Activated T-helper 9 cell treated with anti-CD3 and anti-CD28 coated beads, Interleukin-2, amount 50 U/mL, for 16 hours (primary cell): ENCODE results near the gene POLD3.
"Not testable (repeated sequence)": the region's sequence is repeated elsewhere in the genome, so short reads cannot be mapped to it uniquely, and the experiment has no call there.

Source experiments
- DNase-seq: peaks from one replicate; pipeline ENCODE4 v3.0.0-alpha.2; 2020; ENCODE audit warnings: low read depth

POLD3 gene

DNA sequence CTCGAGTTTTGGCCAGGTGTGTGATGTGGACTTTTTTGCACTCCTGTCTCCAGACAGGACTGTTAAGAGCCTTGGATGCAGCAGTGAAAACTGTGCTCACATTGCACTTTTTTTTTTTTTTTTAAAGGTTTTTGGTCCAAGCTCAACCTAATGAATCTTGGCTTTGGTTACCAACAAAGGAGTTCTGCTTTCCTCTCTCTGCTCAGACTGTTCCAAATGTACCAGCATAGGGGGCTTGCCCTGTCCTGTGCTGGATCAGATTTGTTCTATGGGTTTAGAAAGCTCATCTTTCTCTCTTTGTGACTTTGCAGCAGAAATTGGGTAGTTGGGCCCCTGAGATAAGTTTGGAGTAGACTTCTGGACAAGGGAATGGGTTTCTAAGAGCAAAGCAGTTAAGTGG is 45.3 kb downstream of the POLD3 start:
- DNase-seq = no peak

- no peak for DNase-seq
Observed at GRCh38 chr11:74638869-74639268, 46.5 kb downstream of the POLD3 start.

DNA sequence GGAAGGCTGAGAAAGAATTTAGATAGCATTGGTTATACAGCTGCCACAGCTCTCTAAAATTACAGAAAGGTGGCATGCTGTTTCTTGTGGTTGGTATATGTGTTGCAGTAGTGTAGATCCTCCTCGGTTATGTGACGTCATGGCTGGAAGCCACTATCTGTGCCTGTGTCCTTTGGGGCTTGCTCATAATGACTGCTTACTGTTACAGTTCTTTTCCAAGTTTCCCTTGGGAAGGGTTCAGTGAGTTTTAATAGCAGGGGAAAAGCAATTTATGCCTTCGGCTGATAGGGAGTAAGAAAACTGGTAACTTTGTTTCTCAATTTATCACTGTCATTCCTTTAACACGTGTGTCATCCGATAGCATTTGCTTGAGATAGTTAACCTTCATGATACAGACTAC is 47.2 kb downstream of the POLD3 start:
- no peak for DNase-seq

- DNase-seq = no peak
Observed at GRCh38 chr11:74641289-74641688, 48.9 kb downstream of the POLD3 start.

GRCh38 chr11:74641905-74642304 is 49.5 kb downstream of the POLD3 start:
- DNase-seq = no peak

GRCh38 chr11:74642912-74643311 is 50.5 kb downstream of the POLD3 start:
- no peak for DNase-seq

DNA sequence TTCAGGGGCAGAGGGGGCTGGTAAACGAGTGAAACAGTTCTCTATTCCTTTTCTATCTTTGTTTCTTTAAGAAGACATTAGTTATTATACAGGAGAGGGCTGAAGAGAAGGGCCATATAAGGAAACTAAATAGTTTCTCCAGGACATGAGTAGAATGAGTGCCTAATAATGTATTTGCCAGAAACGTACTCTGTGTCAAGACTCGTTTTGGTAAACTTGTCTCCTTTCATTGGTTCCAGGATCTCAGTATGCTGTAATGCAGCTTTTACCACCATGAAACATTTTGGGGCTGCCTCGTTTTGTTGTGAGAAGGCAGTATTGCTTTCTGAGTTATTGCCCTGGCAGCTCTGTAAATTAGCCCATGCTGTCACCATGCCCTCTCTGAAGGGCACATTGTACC is 51.7 kb downstream of the POLD3 start:
- DNase-seq = no peak

GRCh38 chr11:74646215-74646614 is 53.8 kb downstream of the POLD3 start:
- no peak for DNase-seq

- DNase-seq = no peak
Observed at GRCh38 chr11:74646954-74647353, 54.6 kb downstream of the POLD3 start.

GRCh38 chr11:74647404-74647803 is 55.0 kb downstream of the POLD3 start:
- DNase-seq = no peak

GRCh38 chr11:74647831-74648230 is 55.4 kb downstream of the POLD3 start:
- DNase-seq = no peak

- no peak for DNase-seq
Observed at GRCh38 chr11:74648894-74649293, 56.5 kb downstream of the POLD3 start.

DNA sequence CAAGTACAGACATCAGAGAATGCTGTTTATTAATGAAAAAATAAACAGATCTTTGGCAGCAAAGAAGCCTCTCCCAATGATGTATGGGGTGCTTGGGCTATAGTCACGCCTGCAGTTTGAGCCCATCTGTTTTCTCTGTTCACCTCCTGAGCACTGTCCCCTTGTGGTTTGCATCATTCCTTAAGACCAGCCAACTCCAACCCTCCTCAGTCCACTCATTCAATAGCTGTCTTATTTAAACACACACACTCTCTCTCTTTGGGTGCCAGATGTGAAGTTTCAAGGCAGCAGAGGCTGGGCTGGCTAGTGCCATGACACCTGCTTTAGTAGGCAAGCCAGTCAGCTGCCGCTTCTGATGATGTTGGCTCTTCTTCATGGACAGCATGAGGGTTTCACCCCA is 58.1 kb downstream of the POLD3 start:
- no peak for DNase-seq

DNA sequence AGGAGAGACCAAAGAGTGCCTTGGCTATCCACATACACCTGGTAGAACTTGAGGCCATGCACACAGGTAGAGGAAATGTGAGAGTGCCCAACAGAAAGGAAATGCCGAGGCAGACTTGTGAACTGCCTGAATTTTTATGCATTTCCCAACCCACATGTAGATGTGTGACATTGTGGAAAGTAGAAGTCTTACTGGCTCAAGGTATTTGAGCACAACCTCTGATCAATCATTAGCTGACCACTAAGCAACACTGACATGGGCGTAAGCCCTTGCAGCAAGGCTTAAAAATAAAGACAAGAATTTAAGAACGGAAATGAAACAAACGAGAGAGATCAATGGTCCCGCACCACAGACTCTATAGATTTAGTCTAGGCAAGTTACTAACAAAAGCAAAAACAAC is 62.6 kb downstream of the POLD3 start:
- no peak for DNase-seq

DNA sequence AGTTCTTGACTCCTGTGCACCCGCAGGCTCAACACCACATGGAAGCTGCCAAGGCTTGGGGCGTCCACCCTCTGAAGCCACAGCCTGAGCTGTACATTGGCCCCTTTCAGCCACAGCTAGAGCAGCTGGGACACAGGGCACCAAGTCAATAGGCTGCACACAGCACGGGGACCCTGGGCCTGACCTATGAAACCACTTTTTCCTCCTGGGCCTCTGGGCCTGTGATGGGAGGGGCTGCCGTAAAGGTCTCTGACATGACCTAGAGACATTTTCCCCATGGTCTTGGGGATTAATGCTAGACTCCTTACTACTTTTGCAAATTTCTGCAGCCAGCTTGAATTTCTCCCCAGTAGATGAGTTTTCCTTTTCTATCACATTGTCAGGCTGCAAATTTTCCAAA is 66.7 kb downstream of the POLD3 start:
- DNase-seq = not testable (repeated sequence)

- DNase-seq = no peak
Observed at GRCh38 chr11:74662487-74663103, 70.2 kb downstream of the POLD3 start.

GRCh38 chr11:74663315-74663714 is 70.9 kb downstream of the POLD3 start:
- no peak for DNase-seq

DNA sequence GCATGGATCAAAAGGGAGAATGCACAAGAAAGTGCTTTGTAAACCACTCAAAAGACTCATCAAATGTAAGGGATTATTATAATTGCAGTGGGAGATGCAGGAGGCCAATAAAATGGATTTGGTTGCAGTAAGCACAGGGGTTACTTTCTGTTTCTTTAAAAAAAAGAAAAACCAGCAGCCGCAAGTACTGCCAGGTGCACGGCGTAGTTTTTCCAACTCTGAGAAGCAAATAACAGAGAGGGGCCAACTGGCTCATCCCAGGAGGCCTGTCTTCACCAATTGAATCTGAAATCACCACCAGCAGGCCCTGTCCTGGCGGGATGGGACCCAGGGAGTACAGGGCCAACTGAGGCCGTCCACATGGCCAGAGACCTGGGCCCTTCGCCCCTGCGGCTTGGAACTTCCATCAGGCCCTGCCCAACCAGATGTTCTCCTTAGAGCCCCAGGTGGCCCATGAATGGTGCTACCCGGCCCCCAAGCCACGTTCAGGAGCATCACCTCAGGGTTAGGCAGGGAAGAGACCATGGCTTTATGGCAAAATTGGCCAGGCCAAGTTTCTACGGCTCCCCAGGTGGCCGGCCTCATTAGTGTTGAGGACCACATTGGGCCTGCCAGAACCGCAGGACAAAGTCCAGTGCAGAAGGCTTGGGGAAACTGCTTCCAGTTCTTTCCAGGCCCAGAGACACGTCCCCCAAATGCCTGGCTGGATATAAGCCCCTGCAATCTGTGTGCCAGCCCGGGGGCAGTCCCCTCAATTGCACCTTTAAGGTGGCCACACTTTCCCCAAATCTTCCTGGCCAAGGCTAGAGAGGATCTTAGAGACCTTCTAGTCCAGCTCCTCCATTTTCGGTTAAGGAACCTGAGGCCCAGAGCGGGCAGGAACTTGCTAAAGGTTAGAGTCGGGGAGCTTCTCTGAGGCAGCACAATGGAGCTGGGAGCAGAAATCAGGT is 77.1 kb downstream of the POLD3 start:
- no peak for DNase-seq

DNA sequence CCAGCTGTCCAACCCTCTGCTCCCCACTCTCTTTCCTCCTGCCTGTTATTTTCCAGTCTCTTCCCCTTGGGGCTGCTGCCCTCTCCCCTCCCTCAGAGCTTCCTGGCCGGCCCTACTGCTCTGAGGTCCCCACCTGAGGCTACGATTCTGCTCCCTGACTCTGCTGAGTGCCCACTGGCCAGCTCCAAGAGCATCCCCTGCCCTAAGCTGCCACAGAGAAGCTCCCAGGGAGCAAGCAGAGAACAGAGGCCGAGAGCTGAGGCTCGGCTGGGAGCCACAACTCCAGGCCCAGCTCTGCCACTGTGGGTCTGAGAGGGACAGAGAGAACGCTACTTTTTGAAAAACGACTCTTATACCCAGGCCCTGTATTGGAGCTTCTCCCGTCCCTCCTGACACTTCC is 77.8 kb downstream of the POLD3 start:
- DNase-seq = no peak

DNA sequence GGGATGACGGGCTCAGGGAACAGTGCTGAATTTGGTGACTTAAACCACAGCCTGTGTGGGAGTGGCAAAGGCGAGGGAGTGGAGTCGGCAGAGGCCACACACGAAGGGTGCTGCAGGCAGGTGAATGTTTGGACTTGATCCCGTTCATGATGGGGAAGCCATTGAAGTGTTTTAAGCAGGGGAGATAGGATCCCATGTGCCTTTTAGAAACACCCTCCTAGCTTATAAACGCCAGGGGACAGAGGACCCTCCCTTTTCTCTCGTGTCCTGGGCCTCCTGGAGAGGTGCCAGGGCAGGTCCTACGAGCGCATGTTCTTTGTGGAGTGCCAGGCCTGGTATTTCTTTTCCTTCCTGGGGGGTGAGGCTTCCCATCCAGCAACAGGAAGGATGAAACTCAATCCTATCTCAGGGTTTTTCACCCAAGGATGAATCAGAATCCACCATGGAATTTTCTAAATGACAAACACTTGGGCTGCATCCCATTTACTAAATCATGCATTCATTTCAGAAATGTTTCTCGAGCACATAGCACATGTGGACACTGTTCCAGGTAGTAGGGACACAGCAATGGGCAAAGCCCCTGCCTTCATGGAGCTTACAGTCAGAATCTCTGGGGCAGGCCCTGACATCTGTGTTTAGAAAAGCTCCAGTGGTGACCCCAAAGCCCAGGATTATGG is 79.3 kb downstream of the POLD3 start:
- DNase-seq = no peak

DNA sequence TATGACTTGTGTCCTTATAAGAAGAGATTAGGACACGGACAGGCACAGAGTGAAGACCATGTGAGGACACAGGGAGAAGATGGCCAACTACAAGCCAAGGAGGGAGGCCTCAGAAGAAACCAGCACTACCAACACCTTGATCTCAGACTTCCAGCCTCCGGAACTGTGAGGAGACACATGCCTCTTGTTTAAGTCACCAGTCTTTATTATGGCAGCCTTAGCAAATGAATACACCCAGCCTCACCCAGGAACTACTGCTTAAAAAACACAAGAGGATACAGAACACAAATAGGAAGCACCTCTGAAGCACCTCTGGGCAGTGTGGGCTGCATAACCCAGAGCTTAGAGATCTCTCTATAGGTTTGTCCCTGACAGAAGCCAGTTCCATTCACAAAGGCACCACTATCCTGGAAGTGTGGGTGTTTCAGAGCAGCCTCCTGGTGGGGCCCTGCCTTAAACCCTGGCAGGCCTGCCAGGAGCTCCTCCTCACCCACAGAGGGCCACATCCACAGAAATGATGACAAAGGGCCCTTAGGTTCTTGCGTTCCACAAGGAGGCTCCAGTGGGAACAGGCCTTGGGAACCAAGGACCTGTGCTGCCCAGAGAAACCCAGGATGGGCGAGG is 80.1 kb downstream of the POLD3 start:
- no peak for DNase-seq

- DNase-seq = no peak
Observed at GRCh38 chr11:74672956-74673692, 80.7 kb downstream of the POLD3 start.
